CD4-positive, CD25-positive, alpha-beta regulatory T cell (primary cell): ENCODE measurements around the gene AQP7. TPM values are rescaled to one million over a fixed set of nuclear protein-coding genes. Genes with fewer than 3 reads are reported as not detected.

Source experiments
- ATAC-seq, 2 donors: fragments of 150-1000 bp; cut with Tn5 transposase; one replicate each; pipeline ENCODE4 v1.10.0; 2021; ENCODE audit warnings: low read depth in 2 of 2, moderate number of reproducible peaks in 2 of 2, moderate library complexity in 1 of 2
- DNase-seq, 3 donors: peaks; one replicate each; pipeline versions ENCODE4 v3.0.0 to v3.0.0-alpha.2; 2012 to 2022; ENCODE audit warnings: mixed read lengths in 1 of 3
- H3K27ac ChIP-seq: one replicate; pipeline ENCODE4 v1.7.0; 2013; ENCODE audit warnings: mild to moderate bottlenecking, low read length; ENCODE audit not compliant: insufficient read depth, poor library complexity, severe bottlenecking
- H3K27me3 ChIP-seq: one replicate; pipeline ENCODE4 v1.7.0; 2013; ENCODE audit warnings: low read length; ENCODE audit not compliant: control insufficient read depth, insufficient read depth
- H3K36me3 ChIP-seq: one replicate; pipeline ENCODE4 v1.7.0; 2013; ENCODE audit warnings: mild to moderate bottlenecking, low read length, moderate library complexity; ENCODE audit not compliant: control insufficient read depth, insufficient read depth
- H3K4me1 ChIP-seq: 2 replicates; pipeline ENCODE4 v1.7.0; 2013; ENCODE audit warnings: mild to moderate bottlenecking, low read length; ENCODE audit not compliant: insufficient read depth, control insufficient read depth, poor library complexity, severe bottlenecking
- H3K4me3 ChIP-seq: one replicate; pipeline ENCODE4 v1.7.0; 2013; ENCODE audit warnings: low read depth, mild to moderate bottlenecking, low read length, moderate library complexity
- H3K9me3 ChIP-seq, 2 experiments: 1 replicate in 1 of 2; 2 replicates in 1 of 2; pipeline ENCODE4 v1.7.0; 2013; ENCODE audit warnings: low read length in 2 of 2, mild to moderate bottlenecking in 1 of 2, moderate library complexity in 1 of 2; ENCODE audit not compliant: control insufficient read depth in 2 of 2
- H3K27ac Mint-ChIP-seq, 3 donors: one replicate each; pipeline ENCODE4 v1.8.0; 2020 to 2022; ENCODE audit warnings: mild to moderate bottlenecking in 3 of 3, mixed read lengths in 3 of 3, moderate library complexity in 2 of 3
- H3K27me3 Mint-ChIP-seq: one replicate; pipeline ENCODE4 v1.8.0; 2022; ENCODE audit warnings: mild to moderate bottlenecking, mixed read lengths
- H3K36me3 Mint-ChIP-seq: one replicate; pipeline ENCODE4 v1.8.0; 2020; ENCODE audit warnings: mixed read lengths
- H3K4me1 Mint-ChIP-seq, 4 donors: one replicate each; pipeline ENCODE4 v1.8.0; 2020 to 2022; ENCODE audit warnings: mixed read lengths in 4 of 4, mild to moderate bottlenecking in 1 of 4
- H3K4me3 Mint-ChIP-seq, 4 donors: one replicate each; pipeline ENCODE4 v1.8.0; 2020 to 2022; ENCODE audit warnings: mild to moderate bottlenecking in 4 of 4, mixed read lengths in 4 of 4, moderate library complexity in 3 of 4
- H3K9me3 Mint-ChIP-seq, 7 donors: one replicate each; pipeline ENCODE4 v1.8.0; 2020 to 2022; ENCODE audit warnings: mixed read lengths in 7 of 7, mild to moderate bottlenecking in 3 of 7, moderate library complexity in 2 of 7
- polyA plus RNA-seq, 4 donors: library from polyadenylated mRNA; unstranded; fragments of 300-500 nt; fragmentation: Illumina TruSeq; gene quantifications; one replicate each; pipeline ENCODE4 v1.2.3, GENCODE V29; 2021
- total RNA-seq: library from RNA; stranded (reverse); gene quantifications from one replicate; pipeline ENCODE4 v1.2.3, GENCODE V29; 2022

Gene AQP7
- total and polyA plus RNA-seq, 5 donors from 2014 or later = 0.15 to 1.0 (median 0.45) TPM

GRCh38 chr9:33419708-33420303, 17.4 kb upstream of the AQP7 start:
- H3K36me3 ChIP-seq = no peaks in the 10 kb centered on the region
- no peak overlapping the region for H3K4me3 Mint-ChIP-seq
- H3K9me3 Mint-ChIP-seq = no peaks in the 10 kb centered on the region
- H3K9me3 ChIP-seq = no peaks in the 10 kb centered on the region
- no peak overlapping the region for H3K4me3 ChIP-seq
- H3K27ac Mint-ChIP-seq = peak overlapping the region in 2 of 3 donors; percentile 63 to 69
- peaks cover 0 to 44% (median 31%) of the 10 kb centered on the region in 4 donors for H3K4me1 Mint-ChIP-seq
- H3K36me3 Mint-ChIP-seq = no peaks in the 10 kb centered on the region
- ATAC-seq (no peak), DNase-seq (no peak)
- H3K27me3 ChIP-seq = no peaks in the 10 kb centered on the region
- no peaks in the 10 kb centered on the region for H3K27me3 Mint-ChIP-seq
- H3K27ac ChIP-seq = no peak overlapping the region
- peaks cover 40% of the 10 kb centered on the region for H3K4me1 ChIP-seq

GRCh38 chr9:33418090-33418489, 15.7 kb upstream of the AQP7 start:
- H3K4me3 Mint-ChIP-seq = peak overlapping the region in 3 of 4 donors; percentile 13 to 64 (median 29)
- no peak for ATAC-seq

GRCh38 chr9:33416996-33417395, 14.6 kb upstream of the AQP7 start:
- H3K27me3 ChIP-seq = no peaks in the 10 kb centered on the region
- peak overlapping the region; percentile 80 to 93 (median 90) for H3K27ac Mint-ChIP-seq
- H3K9me3 Mint-ChIP-seq = no peaks in the 10 kb centered on the region
- ATAC-seq = peak; percentile 49 to 56
- H3K4me3 ChIP-seq = no peak overlapping the region
- no peaks in the 10 kb centered on the region for H3K9me3 ChIP-seq
- no peaks in the 10 kb centered on the region for H3K27me3 Mint-ChIP-seq
- no peaks in the 10 kb centered on the region for H3K36me3 ChIP-seq
- no peak overlapping the region for H3K27ac ChIP-seq
- peak overlapping the region; percentile 64 to 88 (median 76) for H3K4me3 Mint-ChIP-seq
- H3K4me1 ChIP-seq = peaks cover 45% of the 10 kb centered on the region
- H3K4me1 Mint-ChIP-seq = peaks cover 0 to 55% (median 40%) of the 10 kb centered on the region in 4 donors
- H3K36me3 Mint-ChIP-seq = no peaks in the 10 kb centered on the region
- peak in 1 of 3 donors; percentile 83 for DNase-seq

More at GRCh38 chr9:33418090-33418489, 15.7 kb upstream of the AQP7 start:
- H3K27me3 Mint-ChIP-seq = no peaks in the 10 kb centered on the region
- H3K36me3 ChIP-seq = no peaks in the 10 kb centered on the region
- H3K4me1 ChIP-seq = peaks cover 45% of the 10 kb centered on the region
- peak overlapping the region; percentile 86 to 93 (median 90) for H3K27ac Mint-ChIP-seq
- no peaks in the 10 kb centered on the region for H3K9me3 Mint-ChIP-seq
- H3K27me3 ChIP-seq = no peaks in the 10 kb centered on the region
- no peak overlapping the region for H3K27ac ChIP-seq
- no peak for DNase-seq
- no peaks in the 10 kb centered on the region for H3K9me3 ChIP-seq
- no peaks in the 10 kb centered on the region for H3K36me3 Mint-ChIP-seq
- peaks cover 0 to 55% (median 40%) of the 10 kb centered on the region in 4 donors for H3K4me1 Mint-ChIP-seq
- H3K4me3 ChIP-seq = no peak overlapping the region

GRCh38 chr9:33415501-33416038, 13.2 kb upstream of the AQP7 start:
- Histone ChIP-seq H3K27me3 (no peaks in the 10 kb centered on the region), H3K9me3 (no peaks in the 10 kb centered on the region), H3K36me3 (no peaks in the 10 kb centered on the region), H3K4me3 (peak overlapping the region; percentile 32), H3K4me1 (peaks cover 45% of the 10 kb centered on the region), H3K27ac (peak overlapping the region; percentile 69)
- Mint-ChIP-seq H3K36me3 (no peaks in the 10 kb centered on the region), H3K27ac (peak overlapping the region; percentile 90 to 96 (median 92)), H3K4me3 (peak overlapping the region; percentile 64 to 89 (median 80)), H3K9me3 (no peaks in the 10 kb centered on the region), H3K4me1 (peaks cover 0 to 52% (median 38%) of the 10 kb centered on the region in 4 donors), H3K27me3 (no peaks in the 10 kb centered on the region)
- DNase-seq (peak; percentile 75 to 98 (median 88)), ATAC-seq (peak; percentile 82 to 89)

- Mint-ChIP-seq H3K4me3 (peak overlapping the region; percentile 64 to 89 (median 80)), H3K27ac (peak overlapping the region; percentile 90 to 96 (median 92)), H3K27me3 (no peaks in the 10 kb centered on the region), H3K9me3 (no peaks in the 10 kb centered on the region), H3K4me1 (peaks cover 0 to 47% (median 35%) of the 10 kb centered on the region in 4 donors), H3K36me3 (no peaks in the 10 kb centered on the region)
- Histone ChIP-seq H3K4me3 (no peak overlapping the region), H3K4me1 (peaks cover 42% of the 10 kb centered on the region), H3K9me3 (no peaks in the 10 kb centered on the region), H3K27ac (peak overlapping the region; percentile 69), H3K36me3 (no peaks in the 10 kb centered on the region), H3K27me3 (no peaks in the 10 kb centered on the region)
- no peak for ATAC-seq
- no peak for DNase-seq
These were observed 12.6 kb upstream of the AQP7 start for GRCh38 chr9:33414889-33415500.

GRCh38 chr9:33414268-33414667, 11.9 kb upstream of the AQP7 start:
- peak in 1 of 3 donors; percentile 42 for DNase-seq
- Mint-ChIP-seq H3K9me3 (no peaks in the 10 kb centered on the region), H3K4me3 (peak overlapping the region; percentile 39 to 64 (median 50)), H3K4me1 (peaks cover 0 to 47% (median 32%) of the 10 kb centered on the region in 4 donors), H3K27me3 (no peaks in the 10 kb centered on the region), H3K27ac (peak overlapping the region; percentile 66 to 92 (median 90)), H3K36me3 (no peaks in the 10 kb centered on the region)
- Histone ChIP-seq H3K36me3 (no peaks in the 10 kb centered on the region), H3K27ac (peak overlapping the region; percentile 69), H3K4me1 (peaks cover 42% of the 10 kb centered on the region), H3K9me3 (no peaks in the 10 kb centered on the region), H3K27me3 (no peaks in the 10 kb centered on the region), H3K4me3 (no peak overlapping the region)
- ATAC-seq = no peak

- no peaks in the 10 kb centered on the region for H3K9me3 Mint-ChIP-seq
- Histone ChIP-seq H3K9me3 (no peaks in the 10 kb centered on the region), H3K27ac (no peak overlapping the region), H3K4me3 (no peak overlapping the region), H3K36me3 (no peaks in the 10 kb centered on the region), H3K27me3 (no peaks in the 10 kb centered on the region), H3K4me1 (no peaks in the 10 kb centered on the region)
- ATAC-seq (peak in 1 of 2 donors; percentile 12), DNase-seq (no peak)
- peak overlapping the region in 1 of 3 donors; percentile 71 for H3K27ac Mint-ChIP-seq
- peaks cover 0 to 7% (median 0%) of the 10 kb centered on the region in 4 donors for H3K4me1 Mint-ChIP-seq
- H3K4me3 Mint-ChIP-seq = no peak overlapping the region
- no peaks in the 10 kb centered on the region for H3K36me3 Mint-ChIP-seq
- peaks cover 9% of the 10 kb centered on the region for H3K27me3 Mint-ChIP-seq
These were observed 5.7 kb upstream of the AQP7 start for GRCh38 chr9:33408087-33408486.
